ENCODE measurements around the gene STIP1. TPM values are rescaled to one million over a fixed set of nuclear protein-coding genes. Genes with fewer than 3 reads are reported as not detected.

Gene STIP1
- total and polyA plus RNA-seq, 10 of the 15 experiments (the other 5 are each of a cell fraction or from before 2014, with no cell fraction given), result 25.2 to 291 (median 191) TPM

DNA sequence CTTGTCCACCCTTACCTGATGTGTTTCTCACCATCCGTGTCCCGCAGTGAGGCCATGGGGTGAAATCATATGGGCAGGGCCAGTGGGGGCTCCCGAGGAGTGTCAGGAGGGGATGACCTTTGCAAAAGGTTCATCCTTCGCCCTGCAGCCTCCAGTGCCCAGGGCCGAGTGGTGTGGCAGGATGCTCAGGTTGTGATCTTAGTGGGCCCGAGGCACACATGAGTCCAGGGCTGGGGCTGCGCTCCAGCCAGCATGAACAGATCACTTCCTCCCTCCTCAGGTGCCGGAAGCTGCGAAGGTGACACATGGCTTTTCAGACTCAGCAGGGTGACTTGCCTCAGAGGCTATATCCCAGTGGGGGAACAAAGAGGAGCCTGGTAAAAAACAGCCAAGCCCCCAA lies 52.1 kb downstream of the STIP1 start:
- peaks cover 27% of the 10 kb centered on the region for H3K79me2 ChIP-seq (ENCODE audit: control insufficient read depth, insufficient read depth, low read length)
- no peaks in the 10 kb centered on the region for H4K20me1 ChIP-seq (ENCODE audit: control insufficient read depth, insufficient read depth)
- intact Hi-C loops (cut with micrococcal nuclease; ENCODE audit: unreplicated experiment) (no loop called here), in situ Hi-C loops (cut with MboI) (loop anchor here (25.0 kb wide), 1 partner anchor 1624 kb away; the partner anchor contains the start of genes CFL1, EFEMP2 and MUS81)
- SMC1A ChIA-PET (ENCODE audit: uncharacterized antibody, unreplicated experiment), result no interaction called here
- peak overlapping the region; percentile 92 for H3K27ac ChIP-seq (ENCODE audit: control insufficient read depth, insufficient read depth)
- CTCF ChIA-PET, result interaction anchor here (0.8 to 6.2 kb wide), 5 partner anchors 11 to 66 kb away, joined by 3 to 31 read pairs (median 5); partner anchors contain the start of genes ESRRA, FERMT3 and PLCB3
- POLR2A ChIA-PET, result interaction anchor here (1.2 to 3.0 kb wide), 4 partner anchors 12 to 34 kb away, joined by 3 to 21 read pairs (median 6); partner anchors contain the start of gene FERMT3
- ATAC-seq, result no peak
- H3K4me1 ChIP-seq (ENCODE audit: control insufficient read depth, insufficient read depth, low read length), result peaks cover 50% of the 10 kb centered on the region
- RAD21 ChIA-PET (ENCODE audit: unreplicated experiment), result interaction anchor here (0.9 to 1.0 kb wide), 3 partner anchors 8 to 34 kb away, joined by 3 read pairs; partner anchors contain the start of gene PPP1R14B
- H3K4me3 ChIP-seq, result no peak overlapping the region
- FAIRE-seq, result peak; percentile 18
- H2AFZ ChIP-seq (ENCODE audit: control insufficient read depth, low read depth, low read length), result no peak overlapping the region
- no peak for DNase-seq (ENCODE audit: low read depth, low spot score)
- 13% methylated on average over 9 of the region's 9 CpGs for WGBS (ENCODE audit: insufficient coverage, insufficient replicate concordance, low lambda C conversion rate, missing lambda C conversion rate)
- TF ChIP-seq SP1 (IDR thresholded peaks at IDR 0.05; ENCODE audit: low read depth, low read length), result no peak
- TF ChIP-seq, protein P1, sequence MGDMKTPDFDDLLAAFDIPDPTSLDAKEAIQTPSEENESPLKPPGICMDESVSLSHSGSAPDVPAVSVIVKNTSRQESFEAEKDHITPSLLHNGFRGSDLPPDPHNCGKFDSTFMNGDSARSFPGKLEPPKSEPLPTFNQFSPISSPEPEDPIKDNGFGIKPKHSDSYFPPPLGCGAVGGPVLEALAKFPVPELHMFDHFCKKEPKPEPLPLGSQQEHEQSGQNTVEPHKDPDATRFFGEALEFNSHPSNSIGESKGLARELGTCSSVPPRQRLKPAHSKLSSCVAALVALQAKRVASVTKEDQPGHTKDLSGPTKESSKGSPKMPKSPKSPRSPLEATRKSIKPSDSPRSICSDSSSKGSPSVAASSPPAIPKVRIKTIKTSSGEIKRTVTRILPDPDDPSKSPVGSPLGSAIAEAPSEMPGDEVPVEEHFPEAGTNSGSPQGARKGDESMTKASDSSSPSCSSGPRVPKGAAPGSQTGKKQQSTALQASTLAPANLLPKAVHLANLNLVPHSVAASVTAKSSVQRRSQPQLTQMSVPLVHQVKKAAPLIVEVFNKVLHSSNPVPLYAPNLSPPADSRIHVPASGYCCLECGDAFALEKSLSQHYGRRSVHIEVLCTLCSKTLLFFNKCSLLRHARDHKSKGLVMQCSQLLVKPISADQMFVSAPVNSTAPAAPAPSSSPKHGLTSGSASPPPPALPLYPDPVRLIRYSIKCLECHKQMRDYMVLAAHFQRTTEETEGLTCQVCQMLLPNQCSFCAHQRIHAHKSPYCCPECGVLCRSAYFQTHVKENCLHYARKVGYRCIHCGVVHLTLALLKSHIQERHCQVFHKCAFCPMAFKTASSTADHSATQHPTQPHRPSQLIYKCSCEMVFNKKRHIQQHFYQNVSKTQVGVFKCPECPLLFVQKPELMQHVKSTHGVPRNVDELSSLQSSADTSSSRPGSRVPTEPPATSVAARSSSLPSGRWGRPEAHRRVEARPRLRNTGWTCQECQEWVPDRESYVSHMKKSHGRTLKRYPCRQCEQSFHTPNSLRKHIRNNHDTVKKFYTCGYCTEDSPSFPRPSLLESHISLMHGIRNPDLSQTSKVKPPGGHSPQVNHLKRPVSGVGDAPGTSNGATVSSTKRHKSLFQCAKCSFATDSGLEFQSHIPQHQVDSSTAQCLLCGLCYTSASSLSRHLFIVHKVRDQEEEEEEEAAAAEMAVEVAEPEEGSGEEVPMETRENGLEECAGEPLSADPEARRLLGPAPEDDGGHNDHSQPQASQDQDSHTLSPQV (IDR thresholded peaks at IDR 0.05), result no peak
- no peak for TF ChIP-seq PRDM15 (CRISPR knock-in tag; IDR thresholded peaks at IDR 0.05)
- peak; percentile 64 for TF ChIP-seq SPI1 (IDR thresholded peaks at IDR 0.05; ENCODE audit: borderline replicate concordance, insufficient read depth, low read depth, low read length)
- TF ChIP-seq NFIC (IDR thresholded peaks at IDR 0.05; ENCODE audit: low read depth, low read length), result no peak
- TF ChIP-seq USF1 (IDR thresholded peaks at IDR 0.05; ENCODE audit: borderline replicate concordance, extremely low read length, insufficient read depth, low read depth, low read length), result no peak
- no peak for TF ChIP-seq LARP7 (IDR thresholded peaks at IDR 0.05)
- TF ChIP-seq, protein P2, sequence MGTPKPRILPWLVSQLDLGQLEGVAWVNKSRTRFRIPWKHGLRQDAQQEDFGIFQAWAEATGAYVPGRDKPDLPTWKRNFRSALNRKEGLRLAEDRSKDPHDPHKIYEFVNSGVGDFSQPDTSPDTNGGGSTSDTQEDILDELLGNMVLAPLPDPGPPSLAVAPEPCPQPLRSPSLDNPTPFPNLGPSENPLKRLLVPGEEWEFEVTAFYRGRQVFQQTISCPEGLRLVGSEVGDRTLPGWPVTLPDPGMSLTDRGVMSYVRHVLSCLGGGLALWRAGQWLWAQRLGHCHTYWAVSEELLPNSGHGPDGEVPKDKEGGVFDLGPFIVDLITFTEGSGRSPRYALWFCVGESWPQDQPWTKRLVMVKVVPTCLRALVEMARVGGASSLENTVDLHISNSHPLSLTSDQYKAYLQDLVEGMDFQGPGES (IDR thresholded peaks at IDR 0.05), result no peak
- peak; percentile 25; the same call in 1 of the 2 replicates for TF ChIP-seq POLR2A (IDR thresholded peaks at IDR 0.05; ENCODE audit: low read depth, low read length)
- no peak for TF ChIP-seq TCF7 (IDR thresholded peaks at IDR 0.05; ENCODE audit: borderline replicate concordance)
- no peaks in the 10 kb centered on the region for H3K9me3 ChIP-seq (replicated peaks; ENCODE audit: control insufficient read depth, insufficient read depth, low read length)
- H3K27me3 ChIP-seq (replicated peaks in 1 of 2; ENCODE audit: control insufficient read depth in 2 of 2, insufficient read depth in 2 of 2, low read length in 1 of 2), result no peaks in the 10 kb centered on the region
- no TSS peak for BruUV-seq (replicated peaks)
- H3K9ac ChIP-seq (ENCODE audit: control insufficient read depth, insufficient read depth, low read length), result peak overlapping the region; percentile 4; the same call in 1 of the 2 replicates
- H3K36me3 ChIP-seq (ENCODE audit: control insufficient read depth in 2 of 2, insufficient read depth in 2 of 2, low read length in 1 of 2), result peaks cover 0 to 5% of the 10 kb centered on the region in 2 experiments; a peak in 2 of 4 replicates
- no peak overlapping the region for H3K4me2 ChIP-seq (ENCODE audit: control insufficient read depth, insufficient read depth)

Data from GM12878 (cell line).